Adipocyte (in vitro differentiated cells): ENCODE data around the gene ZDHHC14.

Experiments
- DNase-seq: peaks from one replicate; pipeline ENCODE4 v3.0.0-alpha.2; 2015; ENCODE audit warnings: low read depth
- H3K27me3 ChIP-seq: replicated peaks from 2 replicates; pipeline ENCODE4 v1.7.0; 2013; ENCODE audit warnings: mild to moderate bottlenecking, low read length, moderate library complexity; ENCODE audit not compliant: control insufficient read depth, insufficient read depth
- H3K36me3 ChIP-seq: 2 replicates; pipeline ENCODE4 v1.7.0; 2013; ENCODE audit warnings: low read length, mild to moderate bottlenecking, moderate library complexity; ENCODE audit not compliant: control insufficient read depth, insufficient read depth, severe bottlenecking
- H3K4me1 ChIP-seq: 2 replicates; pipeline ENCODE4 v1.7.0; 2013; ENCODE audit warnings: mild to moderate bottlenecking, low read length, moderate library complexity; ENCODE audit not compliant: control insufficient read depth, insufficient read depth
- H3K4me3 ChIP-seq: 2 replicates; pipeline ENCODE4 v1.7.0; 2013; ENCODE audit warnings: mild to moderate bottlenecking, low read length, moderate library complexity
- H3K9ac ChIP-seq: 2 replicates; pipeline ENCODE4 v1.7.0; 2013; ENCODE audit warnings: mild to moderate bottlenecking, low read length, moderate library complexity
- H3K9me3 ChIP-seq: 2 replicates; pipeline ENCODE4 v1.7.0; 2013; ENCODE audit warnings: mild to moderate bottlenecking, low read length, moderate library complexity; ENCODE audit not compliant: control insufficient read depth

ZDHHC14 gene

DNA sequence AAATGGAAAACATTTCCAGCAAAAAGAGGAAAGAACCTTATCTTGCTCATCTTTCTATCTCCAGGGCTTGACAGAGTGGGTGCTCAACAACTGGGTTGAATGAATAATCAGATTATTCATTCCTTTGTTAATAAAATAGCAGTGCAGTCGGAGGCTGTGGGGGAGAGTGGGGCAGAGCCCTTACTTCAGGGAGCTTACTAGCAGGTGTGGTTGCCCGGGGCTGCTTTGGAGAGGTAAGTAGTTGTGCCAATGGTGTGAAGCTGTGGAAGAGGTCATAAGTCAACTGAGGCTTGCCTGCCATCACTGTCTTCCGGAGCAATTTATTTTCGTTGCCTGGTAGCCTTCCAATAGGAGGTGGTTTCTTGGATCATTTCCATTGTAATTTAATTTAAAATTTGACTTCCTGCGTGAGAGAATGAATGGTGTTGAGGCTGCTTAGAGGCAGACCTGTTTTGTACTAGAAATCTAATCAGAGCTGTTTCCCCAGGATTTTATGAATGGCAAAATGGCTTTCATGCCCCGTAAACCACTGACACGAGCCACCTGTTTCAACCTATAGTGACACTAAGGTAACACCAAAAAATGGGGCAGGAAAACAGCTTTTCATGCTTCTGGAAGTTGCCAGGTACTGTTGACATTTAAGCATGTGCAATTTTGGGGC is 51.4 kb downstream of the ZDHHC14 start:
- Histone ChIP-seq H3K36me3 (no peaks in the 10 kb centered on the region), H3K4me1 (peaks cover 4% of the 10 kb centered on the region), H3K27me3 (no peaks in the 10 kb centered on the region), H3K4me3 (no peak overlapping the region), H3K9me3 (no peaks in the 10 kb centered on the region), H3K9ac (no peak overlapping the region)
- no peak for DNase-seq

DNA sequence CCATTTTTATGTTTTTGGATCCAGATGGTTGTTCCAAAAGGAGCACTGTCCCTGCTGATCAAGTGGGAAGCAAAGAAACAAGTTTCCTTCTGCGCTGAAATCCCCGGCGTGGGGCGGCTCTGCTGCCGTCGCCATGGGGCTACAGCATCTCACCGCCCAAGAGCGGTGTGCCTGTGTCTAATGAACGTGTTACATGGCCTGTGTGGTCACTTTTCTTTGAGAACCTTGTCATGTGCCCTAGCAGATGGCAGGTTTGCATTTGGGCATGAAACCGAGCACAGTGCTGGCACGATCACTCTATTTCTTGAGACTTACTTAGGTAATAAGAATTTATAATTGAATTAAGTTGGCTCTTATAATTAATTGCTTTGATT is 51.9 kb downstream of the ZDHHC14 start:
- H3K4me1 ChIP-seq: peaks cover 4% of the 10 kb centered on the region
- no peaks in the 10 kb centered on the region for H3K27me3 ChIP-seq
- DNase-seq: no peak
- no peak overlapping the region for H3K4me3 ChIP-seq
- no peaks in the 10 kb centered on the region for H3K9me3 ChIP-seq
- H3K9ac ChIP-seq: no peak overlapping the region
- no peaks in the 10 kb centered on the region for H3K36me3 ChIP-seq

DNA sequence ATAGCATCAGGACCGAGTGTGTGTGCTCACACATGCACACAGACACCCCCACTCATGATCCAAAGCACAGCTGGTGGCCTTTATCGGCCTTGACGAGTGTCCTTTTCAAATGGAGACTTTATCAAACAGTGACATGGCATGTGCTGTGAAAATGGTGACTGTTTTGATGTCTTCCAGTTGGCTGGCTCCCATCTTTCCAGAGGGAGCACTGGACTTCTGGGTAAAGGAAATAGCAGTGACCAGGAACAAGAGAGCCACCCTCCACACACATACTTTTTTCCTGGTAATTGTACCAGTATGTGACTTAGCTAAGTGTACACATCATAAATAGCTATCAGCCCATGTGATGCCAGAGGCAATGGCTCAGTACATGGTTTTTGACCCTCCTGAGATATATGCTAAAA is 52.7 kb downstream of the ZDHHC14 start:
- peaks cover 10% of the 10 kb centered on the region for H3K4me1 ChIP-seq
- no peak overlapping the region for H3K4me3 ChIP-seq
- H3K27me3 ChIP-seq: no peaks in the 10 kb centered on the region
- H3K36me3 ChIP-seq: no peaks in the 10 kb centered on the region
- H3K9me3 ChIP-seq: no peaks in the 10 kb centered on the region
- no peak for DNase-seq
- H3K9ac ChIP-seq: no peak overlapping the region

DNA sequence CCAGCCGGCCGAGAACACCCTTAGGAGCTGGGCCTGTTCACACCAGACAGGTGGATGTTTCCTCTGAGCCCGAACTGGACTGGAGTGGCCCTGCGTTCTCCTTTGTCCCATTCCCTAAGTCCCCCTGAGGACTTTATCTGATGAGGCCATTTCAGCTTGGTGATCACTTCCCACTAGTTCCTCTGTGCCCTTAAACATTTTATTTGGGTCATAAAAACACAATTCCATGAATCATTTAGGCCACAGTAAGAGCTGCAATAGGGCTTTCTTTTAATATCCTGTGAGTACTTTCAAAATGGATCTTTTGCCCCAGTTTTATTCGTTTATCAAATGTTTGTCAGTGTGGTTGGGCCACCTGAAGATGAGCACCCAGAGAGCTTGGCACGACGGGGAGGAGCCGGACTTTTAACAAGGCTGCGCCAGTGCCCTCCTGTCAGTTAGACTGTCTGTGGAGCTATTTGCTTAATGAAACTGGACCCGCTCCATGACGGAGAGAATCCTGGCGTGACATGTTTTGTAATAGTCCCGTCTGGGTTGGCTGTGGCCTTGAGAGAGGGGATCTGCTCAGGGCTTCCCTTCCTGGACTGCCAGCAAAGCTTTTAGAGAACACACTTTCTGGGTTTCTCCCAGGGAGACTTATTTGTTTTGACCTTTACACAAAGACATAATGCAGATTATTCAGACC is 53.5 kb downstream of the ZDHHC14 start:
- Histone ChIP-seq H3K4me3 (no peak overlapping the region), H3K27me3 (no peaks in the 10 kb centered on the region)
- DNase-seq: peak; percentile 66

DNA sequence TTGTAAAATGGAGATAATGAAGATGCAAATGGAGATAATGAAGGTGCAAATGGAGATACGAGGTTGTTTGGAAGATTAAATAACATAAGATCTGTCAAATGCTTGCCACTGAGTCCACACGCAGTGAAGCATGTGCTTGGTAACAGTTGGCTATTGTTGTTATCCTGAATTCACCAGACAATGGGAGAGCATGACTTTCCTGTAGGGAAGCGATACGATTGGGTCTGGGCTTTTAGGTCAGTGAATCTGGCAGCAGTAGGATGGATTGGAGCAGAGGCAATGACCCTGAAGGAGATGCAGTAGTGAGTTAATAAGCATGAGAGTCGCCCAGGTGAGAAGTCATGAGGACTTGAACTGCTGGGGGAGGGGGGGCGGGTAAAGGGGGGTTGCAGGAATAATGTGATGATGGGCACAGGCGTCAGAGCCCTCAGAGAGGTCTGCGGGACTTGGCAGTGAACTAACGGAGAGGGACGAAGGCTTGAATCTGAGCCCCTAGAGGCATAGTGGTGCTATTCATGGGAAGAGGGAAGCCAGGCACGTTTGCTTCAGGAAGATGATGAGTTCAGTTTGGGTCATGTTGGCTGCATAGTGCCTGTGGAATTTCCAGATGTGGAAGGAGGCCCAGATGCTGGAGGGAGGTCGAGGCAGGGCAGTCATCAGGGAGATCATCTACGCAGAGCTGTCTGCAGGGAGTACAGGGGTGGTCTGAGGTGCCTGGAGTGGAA is 55.4 kb downstream of the ZDHHC14 start:
- Histone ChIP-seq H3K4me3 (no peak overlapping the region), H3K9me3 (no peaks in the 10 kb centered on the region), H3K36me3 (no peaks in the 10 kb centered on the region), H3K4me1 (peaks cover 16% of the 10 kb centered on the region), H3K27me3 (no peaks in the 10 kb centered on the region), H3K9ac (no peak overlapping the region)
- DNase-seq: no peak

More for the DNA sequence above, 53.5 kb downstream of the ZDHHC14 start:
- no peaks in the 10 kb centered on the region for H3K9me3 ChIP-seq
- H3K9ac ChIP-seq: no peak overlapping the region
- H3K4me1 ChIP-seq: peaks cover 16% of the 10 kb centered on the region
- no peaks in the 10 kb centered on the region for H3K36me3 ChIP-seq

DNA sequence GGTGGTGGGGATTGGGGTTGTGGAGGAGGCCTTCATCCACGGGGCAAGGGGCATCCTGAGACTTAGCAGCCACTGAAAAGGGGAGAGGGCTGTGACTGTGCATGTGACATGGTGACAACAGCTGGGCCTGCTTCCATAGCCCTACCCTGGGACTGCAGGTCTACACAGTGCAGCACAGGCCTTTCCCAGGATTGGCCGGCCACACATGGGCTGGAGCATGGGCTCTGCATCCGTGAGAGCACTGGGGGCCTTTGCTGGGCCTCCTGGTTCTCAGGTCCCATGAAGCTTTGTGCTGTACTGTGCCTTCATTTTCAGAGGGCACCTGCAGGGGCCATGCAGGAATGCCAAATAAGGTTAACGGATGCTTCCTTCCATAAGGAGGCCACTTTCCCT is 56.0 kb downstream of the ZDHHC14 start:
- DNase-seq: no peak
- H3K9me3 ChIP-seq: no peaks in the 10 kb centered on the region
- H3K9ac ChIP-seq: no peak overlapping the region
- peaks cover 16% of the 10 kb centered on the region for H3K4me1 ChIP-seq
- no peaks in the 10 kb centered on the region for H3K36me3 ChIP-seq
- H3K27me3 ChIP-seq: no peaks in the 10 kb centered on the region
- H3K4me3 ChIP-seq: no peak overlapping the region

DNA sequence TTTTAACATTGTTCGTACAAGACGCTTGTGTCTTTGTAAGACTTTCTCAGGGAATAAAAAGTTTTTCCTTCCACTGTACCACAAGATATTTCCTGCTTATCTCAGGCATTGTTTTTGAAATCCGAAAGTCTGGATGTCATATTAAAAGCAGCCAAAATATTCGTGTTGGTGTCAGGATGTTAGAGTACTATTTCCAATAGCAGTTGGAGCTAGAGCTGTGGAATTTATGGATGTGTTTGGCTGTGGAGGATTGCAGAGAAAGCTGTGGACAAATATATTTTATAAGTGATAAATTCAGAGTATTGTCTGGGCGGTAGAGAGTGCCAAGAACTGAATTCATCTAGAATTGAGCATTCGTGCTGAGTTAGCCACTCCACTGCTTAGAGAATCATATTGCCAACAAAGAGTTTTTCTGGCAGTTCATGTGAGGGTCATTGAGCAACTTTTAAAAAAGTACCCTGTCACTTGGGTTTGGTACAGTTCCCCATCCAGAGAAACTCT is 57.7 kb downstream of the ZDHHC14 start:
- no peaks in the 10 kb centered on the region for H3K27me3 ChIP-seq
- peak; percentile 17 for DNase-seq
- H3K9ac ChIP-seq: peak overlapping the region; percentile 33

DNA sequence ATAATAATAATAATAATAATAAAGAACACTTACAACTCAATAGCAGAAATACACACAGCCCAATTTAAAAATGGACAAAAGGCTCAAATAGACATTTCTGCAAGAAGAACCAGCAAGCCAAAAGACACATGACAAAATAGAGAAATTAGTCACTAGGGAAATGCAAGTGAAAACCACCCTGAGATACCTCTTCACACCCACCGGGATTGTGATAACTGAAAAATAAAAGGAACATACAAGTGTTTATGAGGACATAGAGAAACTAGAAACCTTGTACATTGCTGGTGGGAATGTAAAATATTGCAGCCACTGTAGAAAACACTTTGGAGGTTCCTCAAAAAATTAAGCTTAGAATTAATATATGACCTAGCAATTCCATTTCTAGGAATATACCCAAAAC is 59.2 kb downstream of the ZDHHC14 start:
- no peaks in the 10 kb centered on the region for H3K9me3 ChIP-seq
- H3K4me1 ChIP-seq: peaks cover 12% of the 10 kb centered on the region
- H3K9ac ChIP-seq: no peak overlapping the region
- H3K27me3 ChIP-seq: no peaks in the 10 kb centered on the region
- H3K36me3 ChIP-seq: no peaks in the 10 kb centered on the region
- H3K4me3 ChIP-seq: no peak overlapping the region
- DNase-seq: no peak

More for the DNA sequence above, 57.7 kb downstream of the ZDHHC14 start:
- no peaks in the 10 kb centered on the region for H3K9me3 ChIP-seq
- peak overlapping the region; percentile 45 for H3K4me3 ChIP-seq
- no peaks in the 10 kb centered on the region for H3K36me3 ChIP-seq
- H3K4me1 ChIP-seq: peaks cover 16% of the 10 kb centered on the region

DNA sequence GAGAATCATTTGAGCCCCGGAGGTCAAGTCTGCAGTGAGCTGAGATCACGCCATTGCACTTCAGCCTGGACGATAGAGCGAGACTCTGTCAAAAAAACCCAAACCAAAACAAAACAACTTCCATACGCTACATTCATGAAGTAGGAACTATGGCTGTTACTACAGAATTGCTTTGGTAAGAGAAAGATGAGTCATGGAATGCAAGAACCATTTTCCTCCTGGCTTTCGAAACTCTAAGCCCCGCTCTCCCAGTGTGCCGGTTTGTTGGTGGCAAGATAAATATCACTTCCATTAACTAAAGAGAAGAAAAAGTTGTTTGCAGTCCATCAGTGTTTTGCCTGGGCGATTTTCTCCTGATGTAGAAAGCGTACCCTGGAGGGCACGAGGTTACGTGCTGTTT is 61.3 kb downstream of the ZDHHC14 start:
- Histone ChIP-seq H3K9me3 (no peaks in the 10 kb centered on the region), H3K27me3 (no peaks in the 10 kb centered on the region)
- DNase-seq: peak; percentile 47

DNA sequence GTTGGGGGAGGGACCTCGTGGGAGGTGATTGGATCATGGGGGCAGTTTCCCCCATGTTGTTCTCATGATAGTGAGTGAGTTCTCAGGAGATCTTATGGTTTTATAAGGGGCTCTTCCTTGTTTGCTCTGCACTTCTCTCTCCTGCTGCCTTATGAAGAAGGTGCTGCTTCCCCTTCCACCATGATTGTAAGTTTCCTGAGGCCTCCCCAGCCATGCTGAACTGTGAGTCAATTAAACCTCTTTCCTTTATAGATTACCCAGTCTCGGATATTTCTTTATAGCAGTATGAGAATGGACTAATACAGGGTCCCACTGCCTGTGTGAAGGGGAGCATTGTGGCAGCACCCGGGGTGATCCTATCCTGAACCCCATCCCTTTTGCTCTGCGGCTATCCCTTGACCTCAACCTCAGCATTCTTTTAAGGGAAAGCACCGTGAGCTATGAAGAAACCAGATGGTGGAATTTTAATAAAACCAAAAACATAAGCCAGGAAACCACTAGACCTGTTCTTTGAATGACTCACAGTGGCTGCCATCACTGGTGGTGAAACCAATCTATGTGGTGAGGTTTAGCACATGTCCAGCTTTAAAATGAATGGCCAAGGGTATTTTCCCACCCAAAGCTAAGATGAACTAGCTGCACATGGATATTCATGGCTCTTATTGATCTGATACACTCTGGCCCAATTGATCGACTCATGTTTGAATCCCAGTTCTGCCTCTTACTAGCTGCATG is 62.2 kb downstream of the ZDHHC14 start:
- H3K27me3 ChIP-seq: no peaks in the 10 kb centered on the region
- no peak overlapping the region for H3K4me3 ChIP-seq
- no peaks in the 10 kb centered on the region for H3K9me3 ChIP-seq
- peaks cover 10% of the 10 kb centered on the region for H3K4me1 ChIP-seq
- no peaks in the 10 kb centered on the region for H3K36me3 ChIP-seq
- H3K9ac ChIP-seq: no peak overlapping the region
- DNase-seq: peak; percentile 57

More for the DNA sequence above, 61.3 kb downstream of the ZDHHC14 start:
- Histone ChIP-seq H3K4me3 (no peak overlapping the region), H3K9ac (no peak overlapping the region), H3K36me3 (no peaks in the 10 kb centered on the region), H3K4me1 (peaks cover 12% of the 10 kb centered on the region)
